Neutrophil (primary cell): ENCODE data around the gene KRT31.

Experiments used
- H3K27ac ChIP-seq: fragments of 200-600 bp; sonication (generic); 2 replicates; pipeline ENCODE4 v1.5.1; 2016; ENCODE audit warnings: mild to moderate bottlenecking, moderate library complexity
- H3K27me3 ChIP-seq: fragments of 200-600 bp; sonication (generic); 2 replicates; pipeline ENCODE4 v1.6.0; 2016; ENCODE audit warnings: mild to moderate bottlenecking
- H3K36me3 ChIP-seq: fragments of 200-600 bp; sonication (generic); 2 replicates; pipeline ENCODE4 v1.5.1; 2017
- H3K4me1 ChIP-seq, 2 experiments: fragments of 200-600 bp in 1 of 2; sonication (generic) in 1 of 2; 1 replicate in 1 of 2; 2 replicates in 1 of 2; pipeline versions ENCODE4 v1.5.1 to v1.6.1; 2013 to 2016; ENCODE audit warnings: low read depth in 1 of 2, low read length in 1 of 2, mild to moderate bottlenecking in 1 of 2, moderate library complexity in 1 of 2; ENCODE audit not compliant: control insufficient read depth in 1 of 2, insufficient read depth in 1 of 2
- H3K4me3 ChIP-seq, 2 experiments: fragments of 200-600 bp in 1 of 2; sonication (generic) in 1 of 2; 1 replicate in 1 of 2; 2 replicates in 1 of 2; pipeline ENCODE4 v1.5.1; 2013 to 2016; ENCODE audit warnings: low read depth in 1 of 2, low read length in 1 of 2, mild to moderate bottlenecking in 1 of 2, moderate library complexity in 1 of 2
- H3K9me3 ChIP-seq: fragments of 200-600 bp; sonication (generic); 2 replicates; pipeline ENCODE4 v1.5.1; 2016
- TF ChIP-seq, protein P1 (sequence below): fragments of 200-600 bp; sonication (generic); IDR thresholded peaks from 2 replicates; pipeline ENCODE4 v1.5.1; 2016; ENCODE audit warnings: antibody characterized with exemption

KRT31 gene

DNA sequence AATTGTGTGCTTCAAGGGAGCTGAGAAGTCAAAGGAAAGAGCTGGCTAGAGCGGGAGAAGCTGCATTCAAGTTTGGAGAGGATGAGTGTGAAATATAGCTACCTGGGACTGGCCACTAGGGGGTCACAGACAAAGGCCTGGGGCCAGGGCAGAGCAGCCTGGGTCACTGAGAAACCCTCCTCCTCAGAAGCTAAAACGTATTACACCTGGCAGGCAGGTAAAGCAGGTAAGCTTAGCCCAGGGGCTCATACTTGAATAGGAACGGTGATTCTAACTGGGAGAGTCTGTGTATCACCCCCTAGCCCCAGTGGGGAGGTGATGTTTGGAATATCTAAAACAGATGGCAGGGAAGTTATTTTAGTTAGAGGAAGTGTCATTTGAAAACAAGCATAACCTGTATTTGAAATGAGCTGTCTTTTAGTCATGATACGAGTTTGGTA lies 20.2 kb upstream of the KRT31 start:
- Histone ChIP-seq H3K9me3 (no peaks in the 10 kb centered on the region), H3K36me3 (no peaks in the 10 kb centered on the region), H3K4me1 (no peaks in the 10 kb centered on the region), H3K4me3 (no peak overlapping the region), H3K27ac (no peak overlapping the region), H3K27me3 (peaks cover 20% of the 10 kb centered on the region)
- TF ChIP-seq, protein P1, sequence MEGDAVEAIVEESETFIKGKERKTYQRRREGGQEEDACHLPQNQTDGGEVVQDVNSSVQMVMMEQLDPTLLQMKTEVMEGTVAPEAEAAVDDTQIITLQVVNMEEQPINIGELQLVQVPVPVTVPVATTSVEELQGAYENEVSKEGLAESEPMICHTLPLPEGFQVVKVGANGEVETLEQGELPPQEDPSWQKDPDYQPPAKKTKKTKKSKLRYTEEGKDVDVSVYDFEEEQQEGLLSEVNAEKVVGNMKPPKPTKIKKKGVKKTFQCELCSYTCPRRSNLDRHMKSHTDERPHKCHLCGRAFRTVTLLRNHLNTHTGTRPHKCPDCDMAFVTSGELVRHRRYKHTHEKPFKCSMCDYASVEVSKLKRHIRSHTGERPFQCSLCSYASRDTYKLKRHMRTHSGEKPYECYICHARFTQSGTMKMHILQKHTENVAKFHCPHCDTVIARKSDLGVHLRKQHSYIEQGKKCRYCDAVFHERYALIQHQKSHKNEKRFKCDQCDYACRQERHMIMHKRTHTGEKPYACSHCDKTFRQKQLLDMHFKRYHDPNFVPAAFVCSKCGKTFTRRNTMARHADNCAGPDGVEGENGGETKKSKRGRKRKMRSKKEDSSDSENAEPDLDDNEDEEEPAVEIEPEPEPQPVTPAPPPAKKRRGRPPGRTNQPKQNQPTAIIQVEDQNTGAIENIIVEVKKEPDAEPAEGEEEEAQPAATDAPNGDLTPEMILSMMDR, result no peak

DNA sequence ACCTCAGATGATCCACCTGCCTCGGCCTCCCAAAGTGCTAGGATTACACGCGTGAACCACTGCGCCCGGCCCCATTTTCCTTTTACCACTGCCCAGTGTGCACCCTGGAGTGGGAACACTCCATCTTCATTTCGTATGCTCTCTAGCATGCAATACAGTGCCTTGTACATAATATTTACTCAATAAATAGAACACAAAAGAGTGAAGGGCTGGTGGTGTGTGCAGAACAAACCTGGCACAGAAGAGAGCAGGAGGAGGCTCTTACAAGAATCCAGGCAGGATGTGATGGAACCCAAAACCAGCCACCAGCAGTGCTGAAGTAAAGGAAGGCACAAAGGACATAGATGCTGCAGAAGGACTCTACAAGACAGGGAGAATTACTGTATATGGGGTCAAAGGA lies 19.7 kb upstream of the KRT31 start:
- Histone ChIP-seq H3K27me3 (peaks cover 19% of the 10 kb centered on the region), H3K36me3 (no peaks in the 10 kb centered on the region), H3K27ac (no peak overlapping the region), H3K4me1 (no peaks in the 10 kb centered on the region), H3K9me3 (no peaks in the 10 kb centered on the region), H3K4me3 (no peak overlapping the region)
- TF ChIP-seq, protein P1, result no peak

DNA sequence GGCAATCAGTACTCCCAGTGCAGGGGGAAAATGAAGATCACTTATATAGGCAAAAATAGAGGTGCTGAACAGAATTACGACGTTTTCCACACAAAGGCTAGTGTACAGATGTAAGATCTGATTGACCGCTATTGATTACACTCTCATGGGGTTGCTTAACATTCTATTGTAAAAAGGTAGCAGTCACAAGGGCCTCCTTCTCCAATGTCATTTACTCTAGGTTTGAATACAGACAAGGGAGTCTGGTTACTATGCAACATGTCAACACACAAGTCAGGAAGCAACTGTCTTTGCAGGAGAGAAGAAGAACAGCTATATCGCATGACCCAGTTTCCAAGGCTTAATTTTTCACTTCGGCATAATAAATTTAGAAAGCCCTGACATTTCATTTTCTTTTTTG lies 19.1 kb upstream of the KRT31 start:
- Histone ChIP-seq H3K27ac (no peak overlapping the region), H3K36me3 (no peaks in the 10 kb centered on the region), H3K4me3 (no peak overlapping the region), H3K27me3 (peaks cover 17% of the 10 kb centered on the region), H3K4me1 (no peaks in the 10 kb centered on the region), H3K9me3 (no peaks in the 10 kb centered on the region)
- TF ChIP-seq, protein P1, result no peak

DNA sequence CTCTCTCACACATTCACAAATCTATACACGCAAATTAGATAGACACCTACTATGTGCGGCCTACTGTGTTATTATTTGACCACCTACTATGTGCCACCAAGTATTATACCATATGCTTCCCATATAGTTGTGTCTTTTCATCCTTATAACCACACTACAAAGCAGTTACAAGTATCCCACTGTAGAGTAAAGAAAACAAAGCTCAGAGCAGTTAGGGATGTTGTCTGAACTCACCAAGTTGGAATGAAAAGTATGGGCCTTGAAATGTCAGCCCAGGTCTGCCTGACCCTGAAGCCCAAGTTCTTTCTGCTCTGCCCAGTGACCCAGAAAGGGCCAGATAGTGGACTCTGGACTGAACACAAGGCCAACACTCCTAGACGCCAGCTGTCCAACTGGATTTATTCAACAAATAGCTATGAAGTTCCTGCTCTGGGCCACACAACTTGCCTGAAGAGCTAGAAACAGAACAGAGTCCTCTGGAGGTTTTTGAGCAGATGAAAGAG lies 18.5 kb upstream of the KRT31 start:
- Histone ChIP-seq H3K9me3 (no peaks in the 10 kb centered on the region), H3K36me3 (no peaks in the 10 kb centered on the region), H3K4me3 (no peak overlapping the region), H3K27ac (no peak overlapping the region), H3K4me1 (no peaks in the 10 kb centered on the region), H3K27me3 (peaks cover 15% of the 10 kb centered on the region)
- TF ChIP-seq, protein P1, result no peak

DNA sequence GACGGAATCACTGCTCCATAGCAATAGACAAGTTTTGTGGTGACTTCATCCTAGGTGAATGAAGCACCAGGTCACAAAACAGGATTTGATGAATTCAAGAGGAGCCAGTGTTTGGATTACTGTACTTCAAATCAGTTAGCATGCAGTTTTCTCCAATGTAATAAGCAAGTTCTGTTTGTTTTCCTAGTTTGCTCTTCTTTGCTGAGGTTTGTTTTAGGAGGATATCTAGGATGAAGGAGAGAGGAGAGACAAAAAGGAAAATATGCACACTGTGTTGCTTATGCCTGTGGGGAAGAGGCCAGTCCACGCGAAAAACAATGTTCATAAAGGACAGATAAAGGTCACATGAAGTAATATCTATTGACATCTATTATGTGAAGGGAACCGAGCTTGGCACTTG lies 18.0 kb upstream of the KRT31 start:
- TF ChIP-seq, protein P1, result no peak
- Histone ChIP-seq H3K27me3 (peaks cover 11% of the 10 kb centered on the region), H3K4me1 (no peaks in the 10 kb centered on the region), H3K27ac (no peak overlapping the region), H3K9me3 (no peaks in the 10 kb centered on the region), H3K4me3 (no peak overlapping the region), H3K36me3 (no peaks in the 10 kb centered on the region)

DNA sequence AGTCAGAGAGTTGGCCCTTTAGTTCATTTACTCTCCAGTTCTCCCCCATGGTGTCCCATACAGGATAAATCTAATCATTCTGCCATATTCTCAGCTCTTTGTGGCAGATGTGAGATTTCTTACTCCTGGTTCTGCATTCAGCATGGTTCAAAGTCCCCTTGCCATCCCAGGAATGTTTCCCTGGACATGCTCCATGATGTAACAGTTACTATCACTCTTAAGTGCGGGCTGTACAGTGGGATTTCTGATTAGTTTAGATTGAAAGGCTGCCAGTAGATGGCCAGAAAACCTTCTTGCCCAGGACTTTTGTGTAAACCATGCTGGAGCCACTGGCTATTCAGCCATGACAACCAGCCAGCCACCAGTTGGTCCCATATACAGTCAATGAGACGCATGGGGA lies 16.6 kb upstream of the KRT31 start:
- Histone ChIP-seq H3K27ac (no peak overlapping the region), H3K27me3 (peaks cover 11% of the 10 kb centered on the region), H3K9me3 (no peaks in the 10 kb centered on the region), H3K4me3 (no peak overlapping the region), H3K36me3 (no peaks in the 10 kb centered on the region), H3K4me1 (no peaks in the 10 kb centered on the region)
- TF ChIP-seq, protein P1, result no peak
